Activated CD4-positive, alpha-beta T cell treated with anti-CD3 and anti-CD28 coated beads, Interleukin-2, amount 50 U/mL, for 48 hours (primary cell): ENCODE measurements around the gene RXFP4.
A peak's percentile ranks its signal among the peaks of the same experiment; 100 is the strongest.
"Not testable (repeated sequence)": the region's sequence is repeated elsewhere in the genome, so short reads cannot be mapped to it uniquely, and the experiment has no call there.

ENCODE experiments used
- DNase-seq, 2 experiments: peaks; one replicate each; pipeline ENCODE4 v3.0.0-alpha.2; 2020

RXFP4 gene, protein sequence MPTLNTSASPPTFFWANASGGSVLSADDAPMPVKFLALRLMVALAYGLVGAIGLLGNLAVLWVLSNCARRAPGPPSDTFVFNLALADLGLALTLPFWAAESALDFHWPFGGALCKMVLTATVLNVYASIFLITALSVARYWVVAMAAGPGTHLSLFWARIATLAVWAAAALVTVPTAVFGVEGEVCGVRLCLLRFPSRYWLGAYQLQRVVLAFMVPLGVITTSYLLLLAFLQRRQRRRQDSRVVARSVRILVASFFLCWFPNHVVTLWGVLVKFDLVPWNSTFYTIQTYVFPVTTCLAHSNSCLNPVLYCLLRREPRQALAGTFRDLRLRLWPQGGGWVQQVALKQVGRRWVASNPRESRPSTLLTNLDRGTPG

DNA sequence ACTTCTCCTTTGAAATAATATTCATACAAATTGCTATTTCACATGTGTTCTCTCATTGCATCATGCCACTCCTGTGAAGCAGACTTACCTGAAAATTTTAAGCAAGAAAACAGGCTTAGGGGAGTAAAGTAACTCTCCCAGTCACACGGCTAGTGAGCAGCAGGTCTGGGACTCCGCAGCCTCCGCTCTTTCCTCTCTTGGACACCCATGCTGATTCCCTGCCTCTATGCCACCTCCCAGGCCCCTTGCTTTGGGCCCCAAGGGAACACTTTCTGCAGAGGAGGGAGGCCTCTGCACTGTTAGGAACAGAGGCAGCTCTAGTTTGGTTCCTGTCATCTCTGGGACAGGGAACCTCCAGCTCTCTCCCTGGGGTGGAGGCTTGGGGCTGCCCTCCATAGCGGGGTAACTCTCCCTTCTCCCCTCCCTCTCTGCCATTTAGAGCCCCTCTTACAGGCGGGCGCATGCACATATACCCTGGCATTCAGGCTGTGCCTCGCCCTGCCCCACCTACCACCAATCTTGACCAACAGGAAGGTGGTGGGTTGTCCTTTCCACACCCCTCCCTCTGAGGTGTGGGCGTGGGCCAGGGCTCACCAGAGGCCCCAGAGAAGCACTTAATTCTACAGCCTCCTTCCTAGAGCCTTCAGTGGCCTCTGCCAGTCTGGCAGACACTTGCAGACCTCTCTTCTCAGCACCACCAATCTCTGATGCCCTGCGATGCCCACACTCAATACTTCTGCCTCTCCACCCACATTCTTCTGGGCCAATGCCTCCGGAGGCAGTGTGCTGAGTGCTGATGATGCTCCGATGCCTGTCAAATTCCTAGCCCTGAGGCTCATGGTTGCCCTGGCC is at the start of gene RXFP4:
Gene RXFP4 (plus strand): TSS at position 646 of the 852 bp plus-strand sequence. CDS start 72 bp downstream, at position 718.
- DNase-seq: no peak

DNA sequence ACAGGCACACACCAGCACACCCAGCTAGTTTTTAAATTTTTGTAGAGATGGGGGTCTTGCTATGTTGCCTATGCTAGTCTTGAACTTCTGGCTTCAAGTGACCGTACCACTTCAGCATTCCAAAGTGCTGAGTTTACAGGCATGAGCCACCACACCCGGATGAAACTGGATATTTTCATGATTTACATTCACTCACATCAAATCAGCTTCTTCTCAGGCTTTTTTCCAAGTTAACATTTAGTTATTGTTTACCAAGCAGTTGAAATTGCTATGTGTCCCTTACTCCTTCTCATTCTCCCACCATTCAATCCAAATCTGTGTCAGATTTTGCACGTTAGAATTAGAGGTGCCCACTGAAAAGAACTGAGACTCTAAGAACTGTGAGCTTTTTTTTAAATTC is 48.6 kb upstream of the RXFP4 start:
- no peak for DNase-seq

DNA sequence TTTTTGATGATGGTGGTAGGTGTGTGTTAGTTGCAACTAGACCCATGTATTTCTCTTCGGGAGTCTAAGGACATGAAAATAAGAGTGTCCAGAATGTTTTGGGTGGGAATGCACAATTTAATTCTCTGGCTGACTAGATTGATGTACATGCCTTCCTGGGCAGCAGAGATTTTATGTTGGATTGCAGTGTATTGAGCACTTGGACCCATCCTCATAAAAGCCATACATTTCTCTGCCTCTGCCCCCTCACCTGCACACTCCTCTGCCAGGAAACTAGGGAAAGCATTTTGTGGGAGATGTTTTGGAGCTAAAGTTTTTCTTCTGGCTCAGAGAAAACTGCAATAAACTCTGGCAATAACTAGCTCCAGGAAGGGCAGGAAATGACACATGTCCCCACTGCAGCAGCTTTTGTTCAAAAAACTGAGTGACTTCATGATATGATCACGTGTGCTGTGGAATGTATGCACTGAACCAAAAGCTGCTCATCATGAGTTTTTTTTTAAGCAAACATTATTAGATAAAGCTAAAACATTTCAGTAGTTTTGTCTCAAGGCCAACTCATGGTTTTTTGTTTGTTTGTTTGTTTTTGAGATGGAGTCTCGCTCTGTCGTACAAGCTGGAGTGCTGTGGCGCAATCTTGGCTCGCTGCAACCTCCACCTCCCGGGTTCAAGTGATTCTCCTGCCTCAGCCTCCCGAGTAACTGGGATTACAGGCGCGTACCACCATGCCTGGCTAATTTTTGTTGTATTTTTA is 47.9 kb upstream of the RXFP4 start:
- DNase-seq: no peak

DNA sequence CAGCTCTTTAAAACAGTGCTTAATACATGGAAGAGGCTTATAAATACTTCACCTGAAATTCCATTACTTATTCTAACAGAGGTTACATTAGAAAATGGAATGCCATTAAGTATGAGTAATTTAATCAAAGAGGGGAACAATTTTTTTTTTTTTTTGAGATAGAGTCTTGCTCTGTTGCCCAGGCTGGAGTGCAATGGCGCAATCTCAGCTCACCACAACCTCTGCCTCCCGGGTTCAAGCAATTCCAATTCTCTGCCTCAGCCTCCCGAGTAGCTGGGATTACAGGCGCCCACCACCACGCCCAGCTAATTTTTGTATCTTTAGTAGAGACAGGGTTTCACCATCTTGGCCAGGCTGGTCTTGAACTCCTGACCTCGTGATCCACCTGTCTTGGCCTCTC is 45.8 kb upstream of the RXFP4 start:
- DNase-seq: not testable (repeated sequence)

DNA sequence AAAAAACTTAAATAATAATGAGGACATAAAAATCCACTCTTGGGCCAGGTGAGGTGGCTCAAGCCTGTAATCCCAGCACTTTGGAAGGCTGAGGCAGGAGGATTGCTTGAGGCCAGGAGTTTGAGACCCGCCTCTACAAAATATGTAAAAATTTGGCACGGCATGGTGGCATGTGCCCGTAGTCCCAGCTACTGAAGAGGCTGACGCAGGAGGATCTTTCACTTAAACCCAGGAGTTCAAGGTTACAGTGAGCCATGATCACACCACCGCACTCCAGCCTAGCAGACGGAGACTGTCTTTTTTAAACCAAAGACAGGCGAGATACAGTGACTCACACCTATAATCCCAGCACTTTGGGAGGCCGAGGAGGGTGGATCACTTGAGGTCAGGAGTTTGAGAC is 45.0 kb upstream of the RXFP4 start:
- DNase-seq: not testable (repeated sequence)

DNA sequence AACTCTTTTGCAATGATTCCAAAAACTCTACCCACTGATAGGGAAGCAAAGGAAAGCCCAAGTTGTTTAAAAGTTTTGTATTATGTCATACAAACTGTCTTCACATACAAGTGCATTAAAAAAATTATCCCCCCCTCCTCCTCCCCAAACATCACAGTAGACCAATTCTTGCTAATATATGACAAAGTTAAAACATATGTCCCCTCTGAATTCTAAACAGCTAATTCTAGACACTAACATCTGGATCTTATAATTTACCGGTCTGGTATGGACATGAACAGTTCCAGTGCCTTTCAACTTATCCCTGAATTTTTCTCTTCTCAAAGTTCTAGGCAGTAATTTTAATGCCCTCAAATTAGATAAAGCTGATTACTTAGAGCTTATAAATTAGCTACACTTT is 43.7 kb upstream of the RXFP4 start:
- no peak for DNase-seq

DNA sequence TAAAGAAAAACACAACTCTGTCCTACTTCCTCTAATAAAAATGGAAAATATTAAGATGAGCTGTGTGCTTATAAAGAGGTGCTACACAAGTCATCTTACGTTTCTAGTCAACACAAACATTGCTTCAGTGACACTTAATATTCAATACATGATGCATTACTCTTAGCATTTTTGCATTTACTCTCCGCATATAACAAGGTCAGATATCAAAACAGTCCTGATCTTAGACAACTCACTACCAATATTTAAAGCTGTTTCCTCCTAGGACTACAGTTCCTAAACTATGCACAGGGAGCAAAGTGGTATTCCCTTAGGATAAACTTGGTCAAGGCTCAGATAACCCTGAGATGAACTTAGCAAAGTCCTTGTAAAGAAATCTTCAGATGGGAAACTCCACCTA is 42.5 kb upstream of the RXFP4 start:
- DNase-seq: no peak

DNA sequence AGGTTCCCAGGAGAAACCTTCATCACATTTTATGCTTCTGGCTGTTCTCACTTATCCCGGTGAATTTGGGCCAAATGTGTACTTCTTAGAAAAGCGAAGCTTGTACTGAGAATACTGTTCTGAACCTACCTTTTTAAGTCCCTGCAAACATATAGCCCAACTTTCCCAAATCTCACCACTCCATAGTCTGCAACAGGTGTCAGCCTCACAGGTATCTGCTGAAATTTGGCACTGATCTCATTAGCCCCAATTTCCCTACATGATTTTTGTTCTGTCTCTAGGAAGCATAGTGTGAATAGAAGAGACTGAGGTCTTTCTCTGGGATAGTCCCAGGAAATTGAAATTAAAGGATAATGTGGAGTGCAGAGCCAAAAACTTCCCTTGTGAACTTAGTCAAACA is 41.8 kb upstream of the RXFP4 start:
- no peak for DNase-seq

DNA sequence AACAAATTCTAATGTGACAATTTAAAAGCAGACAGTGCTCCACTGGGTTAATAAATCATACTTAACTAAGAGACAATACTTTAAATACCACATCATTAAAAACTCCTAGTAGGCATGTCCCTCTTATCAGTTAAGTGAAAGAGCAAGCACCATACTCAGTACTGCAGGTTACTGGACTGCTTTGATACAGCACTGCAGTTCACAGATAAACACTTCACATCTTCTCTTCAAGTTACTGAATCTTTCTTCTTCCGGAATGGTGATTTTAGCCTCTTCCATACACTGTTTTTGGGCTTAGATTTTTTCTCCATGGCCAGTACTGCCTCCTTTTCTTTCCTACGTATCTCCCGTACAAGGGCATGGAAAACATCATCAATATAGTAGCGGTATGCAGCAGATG is 41.3 kb upstream of the RXFP4 start:
- DNase-seq: no peak

DNA sequence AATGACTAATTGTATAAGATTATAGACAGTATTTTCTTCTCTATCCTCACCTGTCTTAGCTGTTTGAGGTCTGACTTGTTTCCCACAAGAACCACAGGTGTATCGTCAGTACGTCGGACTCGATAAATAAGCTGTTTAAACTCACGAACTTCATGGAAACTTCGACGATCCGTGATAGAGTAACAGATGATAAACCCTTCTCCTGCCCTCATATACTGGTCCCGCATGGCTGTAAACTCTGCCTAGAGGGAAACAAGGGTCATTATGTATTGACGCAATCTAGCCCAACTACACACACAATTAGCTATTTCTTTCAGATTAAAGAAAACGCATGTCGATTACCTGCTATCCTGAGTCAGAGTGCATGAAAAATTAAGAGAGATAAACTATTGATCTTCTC is 37.2 kb upstream of the RXFP4 start:
- no peak for DNase-seq

DNA sequence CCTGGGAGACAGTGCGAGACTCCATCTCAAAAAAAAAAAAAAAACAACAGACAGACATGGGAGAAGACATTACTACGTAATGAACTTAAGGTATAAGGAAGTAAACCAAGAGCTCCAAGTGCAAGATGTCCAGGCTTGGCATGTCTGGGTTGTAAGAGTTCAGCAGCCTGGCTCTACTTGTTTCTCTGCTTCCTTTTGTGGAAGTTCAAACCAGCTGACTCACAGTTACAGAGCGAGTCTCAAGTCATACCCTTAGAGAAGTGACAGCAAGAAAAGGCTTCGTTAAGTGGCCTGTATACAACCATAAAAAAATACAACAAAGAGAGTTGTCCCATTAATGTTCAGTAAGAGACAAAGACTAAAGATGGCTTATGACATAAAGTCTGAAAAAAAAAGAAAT is 31.5 kb upstream of the RXFP4 start:
- no peak for DNase-seq

DNA sequence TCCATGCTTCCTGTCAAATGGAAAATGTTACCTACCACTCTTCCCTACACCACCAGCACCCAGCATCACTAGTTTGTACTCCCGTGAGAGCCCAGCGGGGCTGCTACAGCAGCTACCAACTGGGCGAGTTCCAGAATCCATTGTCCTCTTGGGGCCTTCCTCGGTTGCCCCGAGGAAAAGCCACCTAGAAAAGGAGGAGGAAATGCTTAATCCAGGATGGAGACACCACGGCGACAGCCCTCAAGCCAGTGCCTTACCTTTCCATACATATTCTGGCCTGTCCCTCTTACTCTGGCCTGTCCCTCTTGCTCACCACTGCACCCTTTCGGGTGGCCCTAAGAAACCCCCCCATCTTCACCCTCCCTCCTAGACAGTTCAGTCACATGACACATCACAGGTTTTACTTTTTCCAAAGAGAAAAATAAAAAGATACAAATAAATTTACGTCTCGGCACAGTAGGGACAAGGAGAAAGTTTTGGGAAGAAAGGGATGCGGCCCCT is 30.8 kb upstream of the RXFP4 start:
- peak in 1 of 2 experiments; percentile 22 for DNase-seq

DNA sequence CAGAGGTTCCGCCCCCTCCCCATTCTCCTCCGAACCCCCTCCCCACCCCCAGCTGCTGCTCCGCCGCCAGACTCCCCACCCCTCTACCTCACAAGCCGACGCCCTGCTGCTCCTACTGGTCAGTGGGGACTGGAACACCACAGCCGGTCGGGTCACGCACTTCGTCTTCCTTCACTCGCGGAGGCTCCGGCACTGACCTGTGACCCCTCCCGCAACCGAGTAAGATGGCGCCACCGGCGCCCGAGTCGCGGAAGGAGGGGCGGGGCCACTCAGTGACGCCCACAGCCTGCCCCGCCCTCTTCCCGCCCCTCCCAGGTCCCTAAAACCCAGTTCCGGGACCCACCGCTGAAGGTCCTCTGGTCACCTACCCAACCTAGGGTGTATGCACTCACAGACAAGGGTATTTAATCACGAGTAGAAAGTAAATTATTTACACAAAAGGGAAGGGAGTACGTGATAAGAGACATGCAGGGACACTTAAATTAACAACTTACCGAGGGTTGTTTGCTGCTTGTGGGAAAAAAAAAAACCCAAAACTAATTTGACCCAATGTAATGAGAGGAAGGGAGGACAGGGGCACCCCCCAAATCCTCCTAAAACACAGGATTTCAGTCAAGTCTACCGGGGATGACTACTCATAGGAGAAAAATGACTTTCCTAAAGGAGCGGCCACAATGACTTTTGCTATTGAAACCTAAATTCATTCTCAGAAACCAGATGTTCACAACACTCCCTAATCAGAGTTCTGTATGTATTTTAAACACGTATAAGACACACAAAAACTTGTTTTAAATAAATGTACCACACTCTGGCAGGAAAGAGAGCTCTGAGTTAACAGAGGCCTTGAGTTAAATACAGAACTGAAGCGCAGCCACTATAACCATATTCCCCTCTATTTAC is 30.0 kb upstream of the RXFP4 start, which contains the start of gene RIT1:
Gene RIT1 (minus strand): TSS at position 194 of the 900 bp plus-strand sequence. CDS start 588 bp downstream, outside the sequence.
- DNase-seq: peak; percentile 88 to 89

DNA sequence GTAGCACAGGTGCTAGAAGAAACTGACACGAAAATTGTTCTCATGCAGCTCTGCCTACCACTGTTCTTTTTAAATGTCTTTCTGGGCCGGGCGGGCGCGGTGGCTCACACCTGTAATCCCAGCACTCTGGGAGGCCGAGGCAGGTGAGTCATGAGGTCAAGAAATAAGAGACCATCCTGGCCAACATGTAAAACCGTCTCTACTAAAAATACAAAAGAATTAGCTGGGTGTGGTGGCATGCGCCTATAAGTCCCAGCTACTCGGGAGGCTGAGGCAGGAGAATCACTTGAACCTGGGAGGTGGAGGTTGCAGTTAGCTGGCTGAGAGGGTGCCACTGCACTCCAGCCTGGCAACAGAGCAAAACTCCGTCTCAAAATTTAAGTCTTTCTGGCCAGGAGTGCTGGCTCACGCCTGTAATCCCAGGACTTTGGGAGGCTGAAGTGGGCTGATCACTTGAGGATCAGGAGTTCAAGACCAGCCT is 29.3 kb upstream of the RXFP4 start:
- no peak for DNase-seq

DNA sequence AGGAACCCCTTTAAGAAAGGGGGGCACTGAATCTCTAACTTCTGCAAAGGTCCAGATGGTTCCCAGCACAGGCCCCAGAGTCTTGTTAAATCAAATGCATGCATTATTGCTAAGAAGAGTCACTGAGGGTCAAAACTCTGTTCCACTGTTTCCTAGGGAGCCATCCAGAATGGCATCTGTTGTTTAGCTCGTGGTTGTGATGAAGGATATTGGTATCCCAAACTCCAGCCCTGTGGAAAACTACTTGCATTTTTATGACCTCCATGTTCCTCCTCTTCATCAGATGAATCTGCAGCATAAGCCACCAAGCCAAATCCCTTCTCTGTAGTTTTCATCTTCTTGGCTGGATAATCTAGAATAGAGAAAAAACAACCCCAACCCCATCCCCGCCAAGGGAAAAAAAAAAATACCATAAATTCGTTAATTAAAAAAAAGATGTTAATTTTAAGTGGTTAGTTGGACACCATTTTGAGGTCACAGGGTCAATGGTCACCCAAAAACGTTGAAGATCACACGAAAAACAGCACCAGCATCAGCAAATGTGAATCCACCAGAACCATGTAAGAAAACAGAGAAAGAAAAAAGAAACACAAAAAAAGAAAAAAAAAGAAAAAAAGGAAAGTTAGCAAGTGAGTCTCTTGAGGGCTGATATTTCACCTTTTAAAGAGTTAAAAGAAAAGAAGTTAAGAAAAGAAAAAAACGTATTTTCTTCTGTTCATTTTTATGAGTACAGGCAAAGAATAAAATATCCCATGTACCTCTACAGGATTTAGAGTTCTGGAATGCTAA is 27.3 kb upstream of the RXFP4 start:
- DNase-seq: no peak

DNA sequence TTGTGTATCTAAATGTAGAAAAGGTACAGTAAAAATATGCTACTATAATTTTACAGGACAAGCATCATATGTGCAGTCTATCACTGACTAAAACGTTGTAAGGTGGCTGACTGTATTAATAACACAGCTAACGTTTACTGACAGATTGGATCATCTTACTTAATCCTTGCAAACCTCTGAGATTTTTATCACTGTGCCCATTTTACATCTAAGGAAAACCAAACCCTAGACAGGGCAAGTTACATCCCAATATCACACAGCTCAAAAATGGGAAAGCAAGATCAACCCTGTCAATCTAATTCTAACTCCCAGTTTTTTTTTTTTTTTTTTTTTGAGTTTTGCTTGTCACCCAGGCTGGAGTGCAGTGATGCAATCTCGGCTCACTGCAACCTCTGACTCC is 22.8 kb upstream of the RXFP4 start:
- no peak for DNase-seq

DNA sequence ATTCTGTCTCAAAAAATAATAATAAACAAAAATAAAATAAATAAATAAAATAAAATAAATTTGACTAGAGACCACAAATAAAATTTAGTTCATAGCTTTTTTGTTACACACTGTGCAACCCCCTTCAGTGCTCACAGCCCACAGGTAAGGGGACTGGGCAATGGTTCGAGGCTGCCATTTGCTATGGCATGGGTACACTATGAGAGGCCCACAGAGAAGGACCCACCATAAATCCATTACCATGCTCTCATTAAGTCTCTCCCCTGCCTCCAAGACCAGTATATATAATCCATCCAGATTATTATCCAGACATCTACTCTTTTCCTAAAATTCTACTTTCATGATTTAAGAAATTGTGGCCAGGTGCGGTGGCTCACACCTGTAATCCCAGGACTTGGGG is 21.6 kb upstream of the RXFP4 start:
- no peak for DNase-seq

DNA sequence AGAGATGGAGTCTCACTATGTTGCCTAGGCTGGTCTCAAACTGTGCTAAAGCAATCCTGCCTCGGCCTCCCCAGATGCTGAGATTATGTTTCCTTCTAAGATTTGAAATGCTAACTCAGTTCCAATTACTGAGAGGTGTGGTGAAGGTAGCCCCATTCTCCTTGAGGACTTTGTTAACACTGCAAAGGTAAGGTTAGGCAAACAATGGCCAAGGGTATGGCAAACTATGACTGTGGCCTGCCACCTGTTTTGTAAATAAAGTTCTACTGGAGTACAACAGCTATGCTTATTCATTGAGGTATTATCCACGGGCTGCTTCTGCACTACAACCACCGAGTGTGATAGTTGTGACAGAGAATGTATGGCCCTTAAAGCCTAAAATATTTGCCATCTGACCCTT is 20.7 kb upstream of the RXFP4 start:
- no peak for DNase-seq

DNA sequence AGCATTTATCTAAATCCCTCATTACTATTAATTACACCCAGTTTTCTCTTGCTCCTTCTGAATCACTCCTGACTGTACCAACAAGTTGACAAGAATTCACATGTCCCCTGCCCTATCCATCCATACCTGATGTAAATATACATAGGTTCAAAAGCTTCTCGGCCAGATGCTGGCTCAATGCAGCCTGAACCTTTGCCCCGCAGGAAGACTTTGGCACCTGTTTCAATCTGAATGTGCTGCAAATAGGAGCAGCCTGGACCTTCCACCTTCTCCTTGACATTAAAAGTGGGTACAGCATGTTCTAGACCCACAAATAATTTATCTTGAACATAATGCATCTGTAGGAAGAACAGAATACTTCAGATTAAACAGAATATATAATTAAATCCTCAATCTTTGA is 15.9 kb upstream of the RXFP4 start:
- DNase-seq: no peak

DNA sequence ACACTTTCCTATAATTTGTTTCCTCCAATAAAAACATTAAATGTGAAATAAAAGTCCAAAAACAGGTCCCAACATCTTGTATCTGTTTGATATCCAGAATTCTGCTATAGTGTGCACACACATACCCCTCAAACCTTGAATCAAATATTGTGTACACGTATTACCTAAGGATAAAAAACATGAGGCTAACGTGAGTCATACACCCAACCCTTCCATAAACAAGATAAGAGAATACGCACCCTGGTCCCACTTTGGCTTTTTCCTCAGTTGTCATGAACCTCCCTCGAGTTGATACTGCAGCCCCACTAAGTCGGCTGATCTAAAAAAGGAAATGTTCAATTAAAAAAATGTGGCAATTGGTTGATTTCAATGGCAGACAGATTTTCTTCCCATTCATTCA is 12.4 kb upstream of the RXFP4 start:
- no peak for DNase-seq

DNA sequence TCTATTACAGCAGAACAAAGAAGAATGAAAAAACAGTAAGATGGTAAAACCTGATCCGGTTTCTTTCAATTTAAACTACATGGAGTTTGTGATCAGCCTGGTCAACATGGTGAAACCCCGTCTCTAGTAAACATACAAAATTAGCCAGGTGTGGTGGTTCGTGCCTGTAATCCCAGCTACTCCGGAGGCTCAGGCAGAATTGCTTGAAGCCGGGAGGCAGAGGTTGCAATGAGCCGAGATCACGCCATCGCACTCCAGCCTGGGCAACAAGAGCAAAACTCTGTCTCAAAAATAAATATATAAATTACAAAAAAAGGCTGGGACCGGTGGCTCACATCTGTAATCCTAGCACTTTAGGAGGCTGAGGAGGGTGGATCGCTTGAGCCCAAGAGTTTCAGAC is 10.7 kb upstream of the RXFP4 start:
- DNase-seq: not testable (repeated sequence)
